PC-9 (cell line): ENCODE data around the gene SERINC5.

ENCODE experiments used
- EZH2 ChIP-seq: fragments of 200-600 bp; sonication (generic); IDR thresholded peaks from 2 replicates; pipeline ENCODE4 v1.8.0; 2017; ENCODE audit warnings: antibody characterized with exemption, low read depth
- TF ChIP-seq, protein P1 (sequence below): fragments of 200-600 bp; sonication (generic); conservative IDR thresholded peaks from 2 replicates; pipeline ENCODE4 v1.6.1; 2017; ENCODE audit warnings: mixed run types, antibody characterized with exemption, mild to moderate bottlenecking, moderate library complexity

DNA sequence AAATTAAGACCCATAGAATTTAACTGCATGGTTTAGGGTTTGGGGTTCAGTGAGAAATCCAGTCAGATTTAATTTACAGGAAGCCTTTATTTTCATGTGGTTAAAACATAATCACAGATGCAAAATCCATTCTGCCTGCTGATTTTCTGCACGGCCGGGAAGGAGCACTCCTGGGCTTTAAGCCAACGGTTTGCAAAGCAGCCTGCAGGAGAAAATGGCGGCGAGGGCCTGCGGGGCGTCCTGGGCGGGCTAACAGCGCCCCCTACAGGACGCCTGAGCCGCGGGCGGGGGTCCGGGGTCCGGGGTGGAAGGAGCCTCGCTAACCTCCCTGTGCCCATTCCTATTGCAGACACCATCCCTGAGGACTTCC, 173.1 kb downstream of the SERINC5 start:
- TF ChIP-seq, protein P1, sequence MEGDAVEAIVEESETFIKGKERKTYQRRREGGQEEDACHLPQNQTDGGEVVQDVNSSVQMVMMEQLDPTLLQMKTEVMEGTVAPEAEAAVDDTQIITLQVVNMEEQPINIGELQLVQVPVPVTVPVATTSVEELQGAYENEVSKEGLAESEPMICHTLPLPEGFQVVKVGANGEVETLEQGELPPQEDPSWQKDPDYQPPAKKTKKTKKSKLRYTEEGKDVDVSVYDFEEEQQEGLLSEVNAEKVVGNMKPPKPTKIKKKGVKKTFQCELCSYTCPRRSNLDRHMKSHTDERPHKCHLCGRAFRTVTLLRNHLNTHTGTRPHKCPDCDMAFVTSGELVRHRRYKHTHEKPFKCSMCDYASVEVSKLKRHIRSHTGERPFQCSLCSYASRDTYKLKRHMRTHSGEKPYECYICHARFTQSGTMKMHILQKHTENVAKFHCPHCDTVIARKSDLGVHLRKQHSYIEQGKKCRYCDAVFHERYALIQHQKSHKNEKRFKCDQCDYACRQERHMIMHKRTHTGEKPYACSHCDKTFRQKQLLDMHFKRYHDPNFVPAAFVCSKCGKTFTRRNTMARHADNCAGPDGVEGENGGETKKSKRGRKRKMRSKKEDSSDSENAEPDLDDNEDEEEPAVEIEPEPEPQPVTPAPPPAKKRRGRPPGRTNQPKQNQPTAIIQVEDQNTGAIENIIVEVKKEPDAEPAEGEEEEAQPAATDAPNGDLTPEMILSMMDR, result peak; percentile 95
- no peak for TF ChIP-seq EZH2
